ENCODE data around the gene TREX2.

TREX2 gene

DNA sequence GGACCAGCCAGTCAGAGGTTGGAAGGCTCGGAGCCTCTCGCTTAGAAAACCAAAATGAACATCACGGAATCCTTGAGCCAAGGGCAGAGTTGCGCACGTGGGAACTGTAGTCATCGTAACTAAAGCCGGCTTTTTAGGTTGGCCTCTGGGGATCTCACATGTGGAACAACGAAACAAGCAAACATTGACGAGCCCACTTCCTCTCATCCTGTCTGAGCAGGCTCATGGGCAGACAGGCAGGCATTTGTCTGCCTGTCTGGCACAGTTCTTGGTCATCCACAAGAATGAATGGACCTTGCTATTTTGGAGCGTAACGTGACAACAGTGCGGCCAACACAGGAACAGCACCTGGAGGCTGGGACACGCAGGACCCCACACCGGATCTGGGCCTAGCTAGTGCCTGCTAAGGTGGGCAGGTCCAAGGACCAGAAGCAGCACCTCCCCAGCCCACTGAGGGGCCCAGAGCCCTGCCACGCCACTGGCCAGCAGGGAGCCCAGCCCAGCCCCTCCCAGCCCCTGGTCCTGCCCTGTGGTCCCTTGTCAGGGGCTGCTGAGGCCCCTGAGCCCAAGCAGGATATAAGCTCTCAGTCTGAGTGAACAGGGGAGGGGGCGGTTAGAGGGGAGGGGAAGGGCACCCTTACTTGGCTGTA is 9.2 kb upstream of the TREX2 start:
- no peak for DNase-seq

DNA sequence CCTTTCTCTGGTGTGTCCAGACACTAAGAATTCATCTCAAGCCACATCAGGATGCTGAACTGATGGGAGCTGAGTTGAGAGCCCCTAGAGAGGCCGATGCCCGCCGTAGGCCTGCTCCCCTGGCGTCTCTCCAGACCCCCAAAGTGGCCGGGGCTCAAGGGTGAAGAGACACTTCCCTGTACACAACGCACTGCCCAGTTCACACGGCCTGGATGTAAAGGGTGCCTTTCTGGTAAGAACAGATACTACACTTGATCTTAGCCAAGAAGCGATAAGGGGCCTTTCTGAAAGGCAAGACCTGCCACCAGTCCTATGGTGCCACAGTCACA is 5.1 kb upstream of the TREX2 start:
- no peak for DNase-seq

DNA sequence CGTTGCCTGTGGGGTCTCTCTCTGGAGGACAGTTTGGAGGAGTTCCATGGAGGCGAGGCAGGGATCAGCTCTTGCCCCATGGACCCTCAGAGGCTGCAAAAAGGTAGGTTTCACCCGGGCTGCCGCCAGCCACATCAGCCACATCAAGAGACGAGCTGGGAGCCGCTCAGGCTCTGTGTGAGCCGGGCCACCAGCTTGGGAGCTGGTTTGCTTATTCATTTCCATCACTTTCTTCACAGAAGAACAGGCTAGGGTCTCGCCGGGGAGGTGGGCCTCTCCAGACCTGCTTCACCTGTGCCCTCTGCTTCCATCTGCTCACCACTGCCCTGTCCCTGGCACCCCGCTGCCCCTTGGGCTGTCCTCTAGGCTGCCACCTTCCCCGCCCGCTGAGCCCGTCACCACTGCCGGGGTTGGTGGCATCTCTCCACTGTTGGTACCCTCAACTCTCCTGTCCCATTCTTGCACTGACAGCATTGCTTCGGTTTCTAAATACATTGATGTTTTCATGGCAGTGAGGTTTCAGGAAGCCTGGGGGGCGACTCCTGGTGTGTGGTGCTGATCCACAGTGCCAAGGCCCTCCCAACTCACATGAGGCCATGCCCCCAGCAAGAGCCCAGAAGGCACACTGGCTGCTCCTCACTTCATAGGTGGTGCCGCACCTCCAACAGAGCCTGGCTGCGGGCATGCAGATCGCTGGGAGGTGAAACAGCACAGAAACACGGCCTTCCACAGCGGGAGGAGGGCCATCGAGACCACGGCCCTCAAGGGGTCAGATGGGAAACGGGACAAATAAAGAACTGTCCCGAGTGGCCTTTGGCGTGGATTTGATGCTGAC is 4.5 kb upstream of the TREX2 start:
- DNase-seq: no peak

DNA sequence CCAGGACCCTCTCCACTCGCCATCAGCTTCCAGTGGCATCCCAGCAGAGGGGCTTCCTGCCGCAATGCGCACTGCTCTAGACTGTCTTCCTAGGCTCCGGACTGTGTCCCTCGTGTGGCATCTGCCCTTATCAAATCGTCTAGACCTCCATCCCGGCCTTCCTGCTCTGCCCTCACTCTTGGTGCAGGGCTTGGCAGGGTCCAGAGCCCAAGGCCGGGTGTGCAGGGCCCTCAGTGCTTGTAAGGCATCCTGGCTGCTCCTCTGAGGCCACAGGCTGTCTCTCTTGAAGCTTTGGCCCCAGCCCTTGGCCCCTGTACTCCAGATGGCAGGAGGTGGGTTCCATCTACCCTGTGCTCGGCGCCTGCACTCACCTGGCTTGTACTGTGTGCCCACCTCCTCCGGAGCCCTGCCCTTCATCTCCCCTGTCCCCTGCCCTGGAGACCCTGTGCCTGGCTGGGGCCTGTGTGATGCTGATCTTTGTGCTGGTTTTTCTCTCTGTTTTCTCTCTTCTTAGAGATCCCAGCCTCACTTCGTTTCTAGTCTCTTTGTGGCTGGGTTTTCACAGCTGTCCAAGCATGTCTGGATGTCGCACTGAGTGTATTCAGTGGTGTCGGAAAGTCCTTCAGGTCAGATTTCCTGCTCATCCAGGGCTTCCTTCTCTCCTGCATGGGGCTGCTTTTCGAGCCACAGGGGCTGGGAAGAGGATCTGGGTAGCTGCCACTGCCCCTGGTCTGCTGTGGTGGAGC is 3.7 kb upstream of the TREX2 start:
- no peak for DNase-seq

DNA sequence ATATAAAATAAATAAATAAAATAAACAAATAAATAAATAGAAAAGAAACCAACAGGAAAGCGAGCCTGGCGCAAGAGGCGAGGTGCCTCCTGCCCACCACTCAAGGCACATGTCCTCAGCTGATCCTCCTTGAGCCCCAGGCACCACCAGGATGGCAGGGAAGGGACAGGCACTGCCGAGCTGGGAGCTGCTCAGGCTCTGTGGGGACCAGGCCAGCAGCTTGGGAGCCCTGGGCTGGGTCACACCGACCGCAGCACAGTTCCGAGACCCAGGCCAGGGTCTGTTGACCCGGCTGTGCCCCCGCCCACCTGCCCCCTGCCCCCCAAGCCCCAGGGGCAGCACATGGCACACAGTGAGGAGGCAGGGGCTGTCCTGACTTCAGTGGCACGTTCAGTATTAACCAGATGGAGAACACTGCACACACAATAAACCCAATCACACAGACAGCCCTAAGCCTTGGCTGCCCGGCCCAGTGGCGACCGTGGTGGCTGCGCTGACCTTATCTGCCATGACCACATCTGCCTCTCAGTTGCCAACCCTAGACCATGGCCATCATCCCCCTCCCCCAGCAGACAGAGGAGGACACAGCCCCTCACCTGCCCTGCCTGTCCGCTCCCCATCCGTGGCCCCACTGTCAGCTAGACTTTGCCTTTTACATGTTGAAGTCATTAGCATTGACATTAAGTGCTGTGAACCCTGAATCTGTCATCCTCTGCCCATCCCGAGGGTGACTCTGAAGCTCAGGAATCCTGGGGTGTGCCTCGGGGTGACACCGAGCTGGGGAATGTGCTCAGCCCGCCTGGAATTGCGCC is 2.9 kb upstream of the TREX2 start:
- DNase-seq: no peak

DNA sequence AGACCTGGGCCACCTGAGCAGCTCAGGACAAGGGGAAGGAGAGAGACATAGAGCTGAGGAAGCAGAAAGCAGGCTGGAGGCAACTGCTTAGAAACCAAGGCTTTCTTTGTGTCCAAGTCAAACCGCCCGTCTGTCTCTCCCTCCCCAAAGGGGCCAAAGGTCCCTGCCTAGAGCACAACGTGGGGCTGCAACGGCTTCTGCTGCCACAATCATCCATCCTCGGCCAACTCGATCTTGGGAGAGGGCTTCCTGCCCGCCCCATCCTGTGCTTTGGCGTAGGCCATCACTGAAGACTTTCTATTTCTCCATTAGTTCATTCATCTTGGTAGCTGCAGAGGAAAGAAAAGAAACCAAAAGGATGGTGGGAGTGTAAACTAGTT is 1.7 kb upstream of the TREX2 start:
- no peak for DNase-seq

DNA sequence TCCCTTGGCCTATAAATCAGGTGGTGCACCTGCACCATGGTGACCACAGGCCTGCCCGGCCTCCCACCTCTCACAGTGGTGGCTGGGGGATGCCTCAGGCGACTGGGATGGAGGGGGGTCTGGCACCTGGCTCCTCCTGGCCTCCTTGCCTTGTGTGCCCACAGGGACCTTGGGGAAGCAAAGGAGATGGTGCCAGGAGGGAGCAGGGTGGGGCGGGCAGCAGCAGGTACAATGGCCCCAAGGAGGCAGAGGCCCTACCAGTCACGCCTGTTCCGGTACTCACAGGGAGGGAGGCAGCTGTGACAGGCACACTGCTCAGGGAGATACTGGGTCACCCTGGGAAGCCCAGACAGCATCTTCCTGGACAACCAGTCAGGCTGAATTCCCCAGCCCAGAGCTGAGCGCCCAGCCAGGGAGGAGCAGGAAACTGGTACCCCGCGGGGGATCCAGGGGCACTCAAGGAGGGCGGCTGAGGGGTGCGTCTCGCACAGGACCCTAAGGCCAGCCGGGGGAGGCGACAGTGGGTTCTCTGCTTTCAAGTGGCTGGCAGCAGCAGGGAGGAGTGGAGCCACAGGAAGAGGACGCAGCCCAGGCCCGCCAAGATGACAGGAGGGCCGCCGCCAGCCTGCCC is 1.2 kb upstream of the TREX2 start:
- DNase-seq: no peak

DNA sequence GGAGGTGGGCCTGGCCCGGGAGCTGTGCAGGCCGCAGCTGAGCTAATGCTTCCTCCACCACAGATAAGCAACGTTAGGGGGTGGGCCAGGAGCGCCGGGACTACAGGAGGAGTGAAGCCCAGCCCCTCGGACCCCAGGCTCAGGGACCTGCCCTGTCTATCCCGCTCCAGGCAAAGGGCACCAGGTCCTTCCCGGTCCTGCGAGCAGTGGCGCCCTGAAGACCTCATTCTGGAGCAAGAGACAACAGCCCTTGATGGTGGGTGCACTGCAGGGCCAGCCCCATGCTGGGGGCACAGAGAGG is 730 bp upstream of the TREX2 start:
- no peak for DNase-seq

DNA sequence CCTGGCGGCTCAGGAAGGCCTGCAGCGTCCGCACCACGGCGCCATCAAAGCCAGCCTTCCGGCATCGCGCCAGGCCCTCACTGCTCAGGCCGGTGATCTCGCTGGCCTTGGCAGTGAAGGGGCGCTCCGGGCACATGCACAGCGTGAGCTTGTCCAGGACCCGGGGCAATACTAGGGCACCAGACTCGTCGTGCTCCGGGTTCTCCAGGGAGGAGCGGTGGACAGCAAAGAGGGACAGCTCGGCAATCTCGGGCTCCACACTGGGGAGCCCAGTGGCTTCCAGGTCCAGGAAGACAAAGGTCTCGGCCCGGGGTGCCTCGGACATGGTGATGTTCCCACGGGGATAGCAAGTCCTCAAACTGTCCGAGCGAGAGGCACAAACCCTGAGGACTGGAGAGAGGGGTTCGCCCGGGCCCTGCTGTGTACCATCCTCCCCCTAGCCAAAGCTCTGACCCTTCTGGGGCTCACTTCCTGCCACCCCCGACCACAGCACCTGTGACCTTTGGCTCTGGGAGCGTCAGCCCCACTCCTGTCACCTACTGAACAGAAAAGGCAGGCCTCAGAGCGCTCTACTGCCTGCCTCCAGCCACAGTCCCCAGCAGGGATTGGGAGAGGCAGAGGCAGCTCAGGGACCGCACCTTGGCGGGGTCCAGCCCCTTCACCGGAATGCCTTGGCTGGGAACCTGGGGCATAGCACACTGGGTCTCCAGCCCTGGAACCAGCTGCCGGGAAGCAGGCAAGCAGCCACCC is 575 bp downstream of the TREX2 start:
- DNase-seq: no peak

DNA sequence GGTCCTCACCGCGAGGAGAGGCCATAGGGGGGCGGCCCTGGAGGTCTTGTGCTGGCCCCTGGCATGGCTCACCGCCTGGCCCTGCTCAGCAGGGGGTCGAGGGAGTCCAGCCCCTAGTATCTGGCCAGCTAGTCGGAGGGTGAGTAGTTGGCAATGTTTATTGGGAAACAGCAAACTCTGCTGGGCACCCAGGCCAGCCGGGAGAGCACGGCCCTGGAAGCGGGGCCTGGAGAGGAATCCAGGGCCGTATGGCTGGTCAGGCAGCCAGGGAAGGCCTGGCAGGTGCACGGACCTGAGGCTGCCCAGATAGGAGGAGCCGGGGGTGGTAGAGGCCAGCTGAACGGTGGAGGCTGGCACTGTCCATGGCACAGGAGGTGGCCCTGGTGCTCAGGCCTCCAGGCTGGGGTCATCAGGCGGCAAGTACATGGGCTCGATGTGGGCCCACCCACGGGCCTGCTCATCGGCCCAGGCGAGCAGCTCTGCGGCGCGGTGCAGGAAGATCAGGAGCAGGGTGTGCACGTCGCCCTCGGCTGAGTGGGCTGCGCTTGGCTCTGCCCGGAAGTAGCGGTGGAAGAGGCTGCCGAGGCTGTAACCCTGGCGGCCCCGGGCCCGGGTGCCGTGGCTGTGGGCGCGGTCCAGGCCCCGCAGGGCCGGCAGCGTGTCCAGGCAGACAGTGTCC is 1.4 kb downstream of the TREX2 start:
- DNase-seq: no peak

DNA sequence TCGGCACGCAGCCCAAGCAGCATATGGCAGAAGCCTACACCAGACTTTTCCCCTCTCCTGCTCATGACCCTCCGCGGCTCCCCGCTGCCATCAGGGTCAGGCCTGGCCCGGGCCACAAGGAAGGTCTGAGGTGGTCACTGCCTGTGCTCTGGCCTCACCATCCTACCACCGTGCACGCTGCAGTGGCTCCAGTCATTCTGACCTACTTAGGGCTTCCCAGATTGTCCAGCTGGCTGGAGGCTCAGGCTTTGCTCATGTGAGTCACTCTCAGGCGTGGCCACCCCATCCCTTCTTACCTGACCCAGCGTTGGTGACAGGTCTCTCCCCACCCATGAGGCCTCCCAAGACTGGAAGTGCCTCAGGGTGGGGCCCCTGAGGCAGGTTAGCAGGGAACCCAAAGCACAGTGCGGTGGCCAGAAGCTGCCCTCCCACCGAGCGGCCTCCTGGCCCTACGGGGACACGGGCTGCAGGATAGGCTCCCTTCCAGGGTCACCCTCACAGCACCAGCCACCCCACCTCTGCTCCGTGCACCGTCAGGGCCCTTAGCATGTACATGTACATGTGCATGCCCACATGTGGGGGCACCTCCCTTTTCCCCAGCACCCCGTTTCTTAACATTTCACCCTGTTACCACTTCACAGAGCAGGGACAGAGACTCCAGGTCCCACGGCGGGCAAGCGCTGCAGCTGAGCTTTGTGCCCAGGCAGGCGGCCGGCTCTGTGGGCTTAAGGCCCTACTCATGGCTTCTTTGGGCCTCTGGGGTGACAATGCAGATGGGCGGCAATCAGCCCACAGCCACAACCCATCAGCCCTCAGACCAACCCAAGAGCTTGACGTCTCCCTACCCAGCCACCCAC is 2.2 kb downstream of the TREX2 start:
- DNase-seq: no peak

DNA sequence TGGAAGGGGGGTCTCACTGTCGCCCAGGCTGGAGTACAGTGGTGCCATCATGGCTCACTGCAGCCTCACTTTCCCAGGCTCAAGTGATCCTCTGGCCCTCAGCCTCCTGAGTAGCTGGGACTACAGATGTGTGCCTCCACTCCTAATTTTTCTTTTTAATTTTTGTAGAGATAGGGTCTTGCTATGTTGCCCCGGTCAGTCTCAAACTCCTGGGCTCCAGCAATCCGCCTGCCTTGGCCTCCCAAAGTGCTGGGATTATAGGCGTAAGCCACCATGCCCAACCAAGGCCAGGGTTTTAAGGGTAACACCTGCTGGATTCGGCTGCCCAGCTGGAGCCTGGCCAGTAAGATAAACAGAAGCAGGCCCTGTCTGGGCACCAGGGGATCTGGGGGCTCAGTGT is 3.4 kb downstream of the TREX2 start:
- no peak for DNase-seq

DNA sequence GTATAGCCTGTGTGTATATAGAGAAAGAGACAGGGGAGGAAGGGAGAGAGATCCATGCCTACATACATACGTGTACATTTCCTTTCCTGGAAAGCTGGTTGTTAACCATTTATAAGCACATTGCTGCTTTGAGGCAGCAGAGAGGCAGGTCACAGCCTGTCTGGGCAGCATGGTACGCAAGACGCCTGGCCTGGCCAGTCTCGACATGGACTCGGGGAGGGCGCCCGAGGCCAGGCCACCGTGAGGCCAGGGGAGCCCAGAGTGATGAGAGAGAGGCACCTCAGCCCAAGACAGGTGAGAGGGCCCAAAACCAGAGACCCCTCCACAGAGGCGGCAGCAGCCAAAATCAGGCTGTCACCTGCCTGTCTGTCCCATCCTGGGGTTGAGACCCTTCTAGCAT is 3.9 kb downstream of the TREX2 start:
- no peak for DNase-seq

DNA sequence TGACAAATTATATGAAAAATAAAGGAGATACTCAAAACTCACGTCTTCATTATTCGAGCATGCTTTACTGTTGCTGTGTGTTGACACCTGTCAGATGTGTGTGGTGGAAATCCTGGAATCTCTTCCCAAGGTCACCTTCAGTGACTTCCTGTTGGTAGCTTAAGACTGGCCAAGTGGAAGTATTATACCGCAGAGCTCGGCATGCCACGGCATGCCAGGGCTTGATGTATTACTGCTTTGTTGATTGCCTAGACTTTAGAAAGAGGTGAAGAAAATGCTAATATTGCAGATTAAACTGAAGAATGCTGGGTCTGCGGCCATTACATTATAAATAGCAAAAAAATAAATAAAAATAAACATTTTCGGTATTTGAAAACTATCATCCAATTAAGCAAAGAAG is 4.6 kb downstream of the TREX2 start:
- DNase-seq: no peak

DNA sequence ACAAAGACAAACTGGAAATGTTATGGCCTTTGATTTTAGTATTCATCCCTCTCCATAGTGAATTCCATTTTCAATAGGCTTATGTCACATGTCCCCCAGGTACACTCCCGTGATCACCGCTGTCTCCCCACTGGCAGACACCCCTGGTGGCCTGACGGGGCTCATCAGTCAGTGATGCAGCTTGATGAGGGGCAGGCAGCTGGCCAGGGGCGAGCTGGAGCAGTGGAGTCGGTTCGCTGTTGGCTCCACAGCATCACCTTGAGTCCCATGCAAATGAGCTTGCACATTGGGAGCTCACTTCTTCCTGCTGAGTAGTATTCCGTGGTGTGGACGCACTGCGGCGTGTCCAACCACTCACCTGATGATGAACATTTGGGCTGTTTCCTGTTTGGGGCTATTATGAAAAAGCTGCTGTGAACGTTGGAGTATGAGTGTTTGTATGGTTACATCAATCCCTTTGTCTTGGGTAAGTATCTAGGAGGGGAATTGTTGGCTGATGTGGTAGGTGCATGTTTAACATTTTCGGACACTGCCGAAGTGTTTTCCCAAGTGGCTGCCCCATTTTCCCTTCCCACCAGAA is 5.2 kb downstream of the TREX2 start:
- DNase-seq: no peak

DNA sequence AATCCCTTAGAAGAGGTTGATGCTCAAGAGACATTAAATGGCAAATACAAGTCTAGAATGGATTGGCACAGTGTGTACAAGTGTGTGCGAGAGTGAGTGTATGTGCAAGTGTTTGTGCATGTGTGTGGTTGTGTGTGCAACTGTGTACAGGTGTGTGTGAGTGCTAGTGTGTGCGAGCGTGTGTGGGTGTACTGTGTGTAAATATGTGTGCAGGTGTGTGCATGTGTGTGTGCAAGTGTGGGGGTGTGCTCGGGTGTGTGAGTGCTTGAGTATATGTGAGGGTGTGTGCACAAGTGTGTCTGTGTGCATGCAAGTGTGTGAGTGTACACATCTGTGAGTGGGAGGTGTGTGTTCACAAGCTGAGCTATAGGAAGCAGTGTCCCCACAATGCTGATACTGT is 5.9 kb downstream of the TREX2 start:
- no peak for DNase-seq

DNA sequence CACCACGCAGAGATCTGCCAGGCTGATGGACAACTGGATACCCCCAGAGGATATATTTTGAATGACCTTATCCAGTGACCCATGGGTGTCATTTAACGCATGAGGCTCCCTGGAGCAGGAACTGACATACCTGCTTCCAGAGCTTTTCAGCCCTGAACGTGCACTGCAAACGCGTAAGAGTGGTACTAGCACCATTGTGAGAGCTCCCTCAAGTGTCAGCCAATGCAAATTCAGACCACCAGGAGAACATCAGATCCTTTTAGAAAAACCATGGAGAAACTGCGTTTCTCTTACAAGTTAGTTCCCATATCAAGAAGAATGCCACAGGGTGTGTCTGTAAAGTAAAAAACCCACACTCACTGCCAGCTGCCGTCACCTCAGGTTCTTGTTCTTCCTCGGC is 7.3 kb downstream of the TREX2 start:
- DNase-seq: no peak

DNA sequence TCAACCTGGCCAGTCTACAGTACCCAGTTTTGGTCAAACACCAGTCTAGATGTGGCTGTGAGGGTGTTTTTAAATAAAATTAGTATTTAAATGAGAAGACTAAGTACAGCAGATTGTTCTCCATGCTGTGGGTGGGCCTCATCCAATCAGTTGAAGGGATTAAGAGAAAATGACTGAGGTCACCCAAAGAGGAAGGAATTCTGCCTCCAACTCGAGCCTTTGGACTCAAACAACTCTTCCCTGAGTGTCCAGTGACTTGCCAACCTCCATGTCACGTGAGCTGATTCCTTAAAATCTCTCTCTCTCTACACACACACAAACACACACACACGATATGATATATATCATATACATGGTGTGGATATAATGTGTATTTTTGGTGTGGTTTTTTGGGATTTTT is 10.0 kb downstream of the TREX2 start:
- no peak for DNase-seq

DNA sequence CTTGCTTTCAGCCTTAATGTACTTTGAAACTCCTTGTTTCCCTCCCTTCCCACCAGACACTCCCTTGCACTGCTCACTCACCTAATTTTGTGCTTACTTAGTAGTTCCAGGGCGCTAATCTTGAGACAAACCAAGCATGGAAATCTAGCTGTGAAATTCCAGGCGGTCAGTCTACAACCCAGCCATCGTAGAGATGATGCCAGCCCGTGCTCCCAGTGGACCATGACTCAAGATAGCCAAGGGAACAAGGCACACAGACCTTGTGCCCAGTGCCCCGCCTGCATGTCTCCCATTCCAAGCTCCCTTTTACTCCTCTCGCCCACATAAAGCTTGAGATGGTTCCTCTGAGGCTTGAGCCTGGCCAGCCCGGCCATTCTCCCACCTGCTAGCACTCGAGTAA is 11.1 kb downstream of the TREX2 start:
- no peak for DNase-seq

DNA sequence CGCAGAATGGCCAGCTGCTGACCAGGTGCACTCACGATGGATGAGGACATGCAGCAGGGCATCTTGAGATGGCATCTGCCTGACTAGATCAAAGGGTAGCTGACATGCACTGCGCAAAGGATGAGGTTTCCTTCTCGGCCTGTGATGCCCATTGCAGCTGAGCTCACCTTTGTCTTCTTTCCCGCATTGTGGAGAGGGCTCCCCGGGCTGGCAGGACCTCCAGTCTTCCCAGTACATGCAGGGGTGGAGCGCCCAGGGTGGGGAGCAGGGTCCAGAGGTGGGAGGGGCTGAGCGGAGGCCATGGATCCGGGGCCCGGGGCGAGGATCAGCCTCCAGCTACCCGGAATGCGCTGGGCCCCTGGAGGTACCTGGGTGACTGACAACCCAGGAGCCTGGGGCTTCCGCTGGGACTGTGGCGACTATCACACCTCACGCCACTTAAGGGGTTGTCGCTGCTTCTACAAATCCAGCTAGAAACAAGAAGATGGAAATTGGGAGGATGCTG is 12.0 kb downstream of the TREX2 start:
- no peak for DNase-seq
